ENCODE results near the gene NDUFB8. TPM values are rescaled to one million over a fixed set of nuclear protein-coding genes. Genes with fewer than 3 reads are reported as not detected.

Gene NDUFB8
- total and polyA plus RNA-seq, 2 of the 4 experiments (the other 2 are of a cell fraction), result 99.1 to 265 TPM

GRCh38 chr10:100576282-100576635, 46.6 kb upstream of the NDUFB8 start:
- WGBS, 2 experiments (ENCODE audit: extremely low coverage in 2 of 2, insufficient read length in 1 of 2), result 29% methylated on average over 3 of the region's 5 CpGs; no CpG with 5 or more reads in 1 of the 2 experiments
- in situ Hi-C loops (cut with MboI; ENCODE audit: low sequenced_read_pairs), result no loop called here
- H4K91ac ChIP-seq (ENCODE audit: insufficient read depth, low read depth, low read length), result no peak overlapping the region
- no peak overlapping the region for H4K8ac ChIP-seq (ENCODE audit: low read depth in 2 of 2, low read length in 2 of 2)
- no peak overlapping the region for H3K14ac ChIP-seq (replicated peaks; ENCODE audit: low read depth, low read length)
- DNase-seq (no peak), ATAC-seq (ENCODE audit: low read depth) (no peak)
- no peak overlapping the region for H3K27ac ChIP-seq (ENCODE audit: insufficient read depth, low read length)
- no peak overlapping the region for H2AK5ac ChIP-seq (ENCODE audit: low read depth, low read length)
- H3K4me3 ChIP-seq (ENCODE audit: insufficient read depth, low read depth, low read length), result no peak overlapping the region
- H4K20me1 ChIP-seq (ENCODE audit: insufficient read depth, low read length), result no peaks in the 10 kb centered on the region
- CTCF ChIA-PET, result no interaction called here
- H3K36me3 ChIP-seq (ENCODE audit: control insufficient read depth, insufficient read depth, low read length), result no peaks in the 10 kb centered on the region
- H3K23ac ChIP-seq (ENCODE audit: low read depth, low read length), result no peak overlapping the region
- no peak overlapping the region for H4K5ac ChIP-seq (ENCODE audit: low read depth, low read length)
- dilution Hi-C loops (cut with HindIII; ENCODE audit: low sequenced_read_pairs, unreplicated experiment), result no loop called here
- no TSS peak for BruUV-seq (replicated peaks)
- H2BK20ac ChIP-seq (ENCODE audit: low read depth, low read length), result no peak overlapping the region
- H2AK9ac ChIP-seq (replicated peaks; ENCODE audit: low read depth, low read length, poor library complexity), result no peak overlapping the region
- H3K4ac ChIP-seq (ENCODE audit: low read depth, low read length), result no peak overlapping the region
- no peaks in the 10 kb centered on the region for H3K9me1 ChIP-seq (ENCODE audit: insufficient read depth, low read length)
- no peak overlapping the region for H3K56ac ChIP-seq (ENCODE audit: extremely low read depth, insufficient read depth, low read length)
- no peak overlapping the region for H2AFZ ChIP-seq (replicated peaks; ENCODE audit: low read length, poor library complexity)
- H2BK120ac ChIP-seq (ENCODE audit: low read depth, low read length), result no peak overlapping the region
- peaks cover 40% of the 10 kb centered on the region for H3K27me3 ChIP-seq (ENCODE audit: control insufficient read depth, insufficient read depth, low read length)
- no peak overlapping the region for H2BK15ac ChIP-seq (ENCODE audit: low read depth, low read length)
- no peak overlapping the region for H3K4me2 ChIP-seq (ENCODE audit: low read depth, low read length)
- H3K9ac ChIP-seq (ENCODE audit: low read depth, low read length), result no peak overlapping the region
- H3K4me1 ChIP-seq (ENCODE audit: control insufficient read depth, insufficient read depth, low read length), result no peaks in the 10 kb centered on the region
- H3K79me1 ChIP-seq (ENCODE audit: low read depth in 1 of 2, low read length in 2 of 2), result no peaks in the 10 kb centered on the region
- intact Hi-C loops (cut with micrococcal nuclease), result no loop called here
- H3K9me3 ChIP-seq (ENCODE audit: control insufficient read depth, insufficient read depth, low read length), result no peaks in the 10 kb centered on the region
- POLR2A ChIA-PET (ENCODE audit: unreplicated experiment), result no interaction called here
- no peak for TF ChIP-seq NFE2L2 (IDR thresholded peaks at IDR 0.05; ENCODE audit: low read depth, low read length)
- H3K18ac ChIP-seq (ENCODE audit: low read depth, low read length), result no peak overlapping the region
- H2BK5ac ChIP-seq (ENCODE audit: low read depth, low read length, poor library complexity, severe bottlenecking), result no peak overlapping the region

Measured in IMR-90 (cell line).